Neural progenitor cell (in vitro differentiated cells): ENCODE data around the gene ACKR2. TPM values are rescaled to one million over a fixed set of nuclear protein-coding genes. Genes with fewer than 3 reads are reported as not detected.

Experiments
- DNase-seq: peaks from one replicate; pipeline ENCODE4 v3.0.0-alpha.2; 2016; ENCODE audit warnings: low spot score
- H2AFZ ChIP-seq: fragments of 200-600 bp; sonication (generic); replicated peaks from 2 replicates; pipeline ENCODE4 v1.6.1; 2016; ENCODE audit warnings: antibody characterized with exemption
- H3F3A ChIP-seq: fragments of 200-600 bp; sonication (generic); 2 replicates; pipeline ENCODE4 v1.6.1; 2016; ENCODE audit warnings: antibody characterized with exemption, low read depth
- H3K27ac ChIP-seq: fragments of 200-600 bp; sonication (generic); 2 replicates; pipeline ENCODE4 v1.5.1; 2016; ENCODE audit warnings: mild to moderate bottlenecking
- H3K27me3 ChIP-seq: fragments of 200-600 bp; sonication (generic); 2 replicates; pipeline ENCODE4 v1.6.1; 2016; ENCODE audit warnings: mild to moderate bottlenecking, moderate library complexity
- H3K36me3 ChIP-seq: fragments of 200-600 bp; sonication (generic); 2 replicates; pipeline ENCODE4 v1.5.1; 2016
- H3K4me1 ChIP-seq: fragments of 200-600 bp; sonication (generic); 2 replicates; pipeline ENCODE4 v1.6.1; 2016; ENCODE audit warnings: mixed run types
- H3K4me2 ChIP-seq: fragments of 200-600 bp; sonication (generic); 2 replicates; pipeline ENCODE4 v1.6.1; 2016
- H3K4me3 ChIP-seq: fragments of 200-600 bp; sonication (generic); 2 replicates; pipeline ENCODE4 v1.5.1; 2016
- H3K79me2 ChIP-seq: fragments of 200-600 bp; sonication (generic); 2 replicates; pipeline ENCODE4 v1.6.1; 2016; ENCODE audit warnings: low read depth
- H3K9ac ChIP-seq: fragments of 200-600 bp; sonication (generic); 2 replicates; pipeline ENCODE4 v1.6.1; 2016
- H3K9me3 ChIP-seq: fragments of 200-600 bp; sonication (generic); 2 replicates; pipeline ENCODE4 v1.5.1; 2016; ENCODE audit warnings: low read depth
- H4K20me1 ChIP-seq: fragments of 200-600 bp; sonication (generic); 2 replicates; pipeline ENCODE4 v1.6.1; 2016; ENCODE audit warnings: low read depth
- H3K27ac Mint-ChIP-seq: 3 replicates; pipeline ENCODE4 v1.8.0; 2021; ENCODE audit warnings: mixed read lengths
- H3K27me3 Mint-ChIP-seq: 2 replicates; pipeline ENCODE4 v1.8.0; 2022; ENCODE audit warnings: low read depth, mild to moderate bottlenecking, inconsistent platforms, moderate library complexity, mixed read lengths; ENCODE audit not compliant: insufficient read depth
- H3K36me3 Mint-ChIP-seq: 3 replicates; pipeline ENCODE4 v1.8.0; 2021; ENCODE audit warnings: mixed read lengths
- H3K4me1 Mint-ChIP-seq: 3 replicates; pipeline ENCODE4 v1.8.0; 2021; ENCODE audit warnings: mixed read lengths
- H3K4me3 Mint-ChIP-seq: 3 replicates; pipeline ENCODE4 v1.8.0; 2021; ENCODE audit warnings: mild to moderate bottlenecking, moderate library complexity, mixed read lengths
- H3K9me3 Mint-ChIP-seq: 3 replicates; pipeline ENCODE4 v1.8.0; 2020; ENCODE audit warnings: mixed read lengths
- EZH2 ChIP-seq: fragments of 200-600 bp; sonication (generic); IDR thresholded peaks from 2 replicates; pipeline ENCODE4 v1.6.1; 2017; ENCODE audit warnings: antibody characterized with exemption, mild to moderate bottlenecking, moderate library complexity
- EZH2phosphoT487 ChIP-seq: fragments of 200-600 bp; sonication (generic); IDR thresholded peaks from 2 replicates; pipeline ENCODE4 v1.6.1; 2017; ENCODE audit warnings: antibody characterized with exemption
- total RNA-seq: library from RNA; depleted of rRNA; stranded (reverse); fragments of >200 nt; gene quantifications from 2 replicates; pipeline ENCODE4 v1.2.3, GENCODE V29; 2015; ENCODE audit warnings: low replicate concordance
- TF ChIP-seq, protein P1 (sequence below): fragments of 200-600 bp; sonication (generic); IDR thresholded peaks from 2 replicates; pipeline ENCODE4 v1.5.1; 2017; ENCODE audit warnings: antibody characterized with exemption, mild to moderate bottlenecking

Gene ACKR2
- total RNA-seq, 1 donor from 2014 or later: not detected

DNA sequence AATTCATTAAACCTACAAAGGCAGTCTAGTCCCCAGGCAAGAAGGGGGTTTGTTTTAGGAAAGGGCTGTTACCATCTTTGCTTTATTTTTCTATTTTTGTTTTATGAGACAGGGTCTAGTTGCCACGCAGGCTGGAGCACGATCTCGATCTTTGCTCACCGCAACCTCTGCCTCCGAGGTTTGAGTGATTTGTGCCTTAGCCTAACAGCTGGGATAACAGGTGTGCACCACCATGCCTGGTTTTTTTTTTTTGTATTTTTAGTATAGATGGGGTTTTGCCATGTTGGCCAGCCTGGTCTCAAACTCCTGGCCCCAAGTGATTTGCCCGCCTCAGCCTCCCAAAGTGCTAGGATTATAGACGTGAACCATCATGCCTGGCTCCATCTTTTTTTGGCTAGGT lies 9.9 kb upstream of the ACKR2 start:
- H3K9me3 ChIP-seq: no peaks in the 10 kb centered on the region
- peaks cover 7% of the 10 kb centered on the region for H4K20me1 ChIP-seq
- H3K4me3 ChIP-seq: no peak overlapping the region
- H3K9ac ChIP-seq: no peak overlapping the region
- H3K4me1 ChIP-seq: peaks cover 12% of the 10 kb centered on the region
- H2AFZ ChIP-seq: no peak overlapping the region
- no peaks in the 10 kb centered on the region for H3K27me3 Mint-ChIP-seq
- H3K27ac ChIP-seq: no peak overlapping the region
- peaks cover 23% of the 10 kb centered on the region for H3K36me3 Mint-ChIP-seq
- H3K36me3 ChIP-seq: no peaks in the 10 kb centered on the region
- peaks cover 17% of the 10 kb centered on the region for H3K4me1 Mint-ChIP-seq
- no peak overlapping the region for H3K27ac Mint-ChIP-seq
- H3K4me3 Mint-ChIP-seq: no peak overlapping the region
- no peak for DNase-seq
- H3K9me3 Mint-ChIP-seq: peaks cover 2% of the 10 kb centered on the region
- H3K79me2 ChIP-seq: peaks cover 73% of the 10 kb centered on the region
- no peak overlapping the region for H3K4me2 ChIP-seq
- TF ChIP-seq, protein P1, sequence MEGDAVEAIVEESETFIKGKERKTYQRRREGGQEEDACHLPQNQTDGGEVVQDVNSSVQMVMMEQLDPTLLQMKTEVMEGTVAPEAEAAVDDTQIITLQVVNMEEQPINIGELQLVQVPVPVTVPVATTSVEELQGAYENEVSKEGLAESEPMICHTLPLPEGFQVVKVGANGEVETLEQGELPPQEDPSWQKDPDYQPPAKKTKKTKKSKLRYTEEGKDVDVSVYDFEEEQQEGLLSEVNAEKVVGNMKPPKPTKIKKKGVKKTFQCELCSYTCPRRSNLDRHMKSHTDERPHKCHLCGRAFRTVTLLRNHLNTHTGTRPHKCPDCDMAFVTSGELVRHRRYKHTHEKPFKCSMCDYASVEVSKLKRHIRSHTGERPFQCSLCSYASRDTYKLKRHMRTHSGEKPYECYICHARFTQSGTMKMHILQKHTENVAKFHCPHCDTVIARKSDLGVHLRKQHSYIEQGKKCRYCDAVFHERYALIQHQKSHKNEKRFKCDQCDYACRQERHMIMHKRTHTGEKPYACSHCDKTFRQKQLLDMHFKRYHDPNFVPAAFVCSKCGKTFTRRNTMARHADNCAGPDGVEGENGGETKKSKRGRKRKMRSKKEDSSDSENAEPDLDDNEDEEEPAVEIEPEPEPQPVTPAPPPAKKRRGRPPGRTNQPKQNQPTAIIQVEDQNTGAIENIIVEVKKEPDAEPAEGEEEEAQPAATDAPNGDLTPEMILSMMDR: no peak
- TF ChIP-seq EZH2 (no peak), EZH2phosphoT487 (no peak)
- H3F3A ChIP-seq: peaks cover 13% of the 10 kb centered on the region
- H3K27me3 ChIP-seq: no peaks in the 10 kb centered on the region

DNA sequence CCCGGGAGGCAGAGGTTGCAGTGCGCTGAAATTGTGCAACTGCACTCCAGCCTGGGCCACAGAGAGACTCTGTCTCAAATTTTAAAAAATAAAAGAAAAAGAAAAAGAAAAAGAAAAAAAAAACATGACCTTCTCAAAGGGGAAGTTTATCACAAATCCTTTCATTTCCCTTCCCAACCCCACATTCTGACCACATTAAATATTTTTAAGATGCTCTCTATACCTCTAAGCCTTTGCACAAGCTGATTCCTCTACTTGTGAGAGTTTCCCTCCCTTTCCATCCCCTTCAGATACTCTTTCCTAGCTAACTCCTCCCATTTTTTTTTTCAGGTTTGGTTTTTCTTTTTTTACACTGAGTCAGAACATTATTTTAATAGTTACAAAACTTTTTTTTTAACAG lies 9.0 kb upstream of the ACKR2 start:
- Histone ChIP-seq H3K27me3 (peaks cover 7% of the 10 kb centered on the region), H4K20me1 (peaks cover 7% of the 10 kb centered on the region), H3K79me2 (peaks cover 64% of the 10 kb centered on the region), H2AFZ (no peak overlapping the region), H3K4me2 (no peak overlapping the region), H3F3A (peaks cover 20% of the 10 kb centered on the region), H3K4me1 (peaks cover 18% of the 10 kb centered on the region), H3K36me3 (no peaks in the 10 kb centered on the region), H3K27ac (no peak overlapping the region), H3K4me3 (no peak overlapping the region), H3K9ac (no peak overlapping the region), H3K9me3 (no peaks in the 10 kb centered on the region)
- Mint-ChIP-seq H3K4me1 (peaks cover 22% of the 10 kb centered on the region), H3K36me3 (peaks cover 23% of the 10 kb centered on the region), H3K4me3 (no peak overlapping the region), H3K27ac (no peak overlapping the region), H3K27me3 (no peaks in the 10 kb centered on the region), H3K9me3 (peaks cover 2% of the 10 kb centered on the region)
- DNase-seq: no peak
- no peak for TF ChIP-seq EZH2phosphoT487
- TF ChIP-seq, protein P1: no peak
- TF ChIP-seq EZH2: no peak

DNA sequence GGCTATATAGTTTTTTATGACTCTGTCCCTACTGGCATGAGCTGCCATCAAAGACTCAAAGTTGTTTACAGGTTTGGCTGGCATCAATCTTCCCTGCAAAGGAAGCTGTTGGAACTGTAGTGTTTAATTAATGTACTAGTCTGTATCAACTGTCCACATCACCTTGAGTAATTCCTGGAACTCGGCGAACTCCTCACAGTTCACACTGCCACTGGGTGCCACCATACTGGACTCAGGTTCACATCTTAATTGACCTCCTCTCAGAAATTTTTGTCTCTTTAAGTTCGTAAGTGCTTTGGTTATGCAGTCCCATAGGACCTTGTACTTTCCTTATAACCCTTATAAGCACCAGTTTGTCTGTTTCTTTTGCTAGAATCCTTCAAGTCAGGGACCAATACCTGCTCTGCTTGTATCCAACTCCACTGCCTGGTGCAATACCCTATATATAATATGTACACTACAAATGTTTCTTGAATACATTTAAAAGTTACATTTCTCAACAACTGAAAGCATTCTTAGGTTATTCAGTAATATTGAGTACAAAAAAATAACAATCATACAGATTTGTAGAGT lies 8.1 kb upstream of the ACKR2 start:
- Histone ChIP-seq H3K4me1 (peaks cover 18% of the 10 kb centered on the region), H4K20me1 (peaks cover 7% of the 10 kb centered on the region), H3K4me3 (no peak overlapping the region), H2AFZ (no peak overlapping the region), H3K27me3 (peaks cover 15% of the 10 kb centered on the region), H3F3A (peaks cover 21% of the 10 kb centered on the region), H3K9me3 (no peaks in the 10 kb centered on the region), H3K36me3 (no peaks in the 10 kb centered on the region), H3K4me2 (no peak overlapping the region), H3K27ac (no peak overlapping the region), H3K9ac (no peak overlapping the region), H3K79me2 (peaks cover 55% of the 10 kb centered on the region)
- H3K36me3 Mint-ChIP-seq: peaks cover 19% of the 10 kb centered on the region
- no peak overlapping the region for H3K27ac Mint-ChIP-seq
- DNase-seq: no peak
- H3K9me3 Mint-ChIP-seq: peaks cover 2% of the 10 kb centered on the region
- no peak overlapping the region for H3K4me3 Mint-ChIP-seq
- TF ChIP-seq EZH2 (no peak), EZH2phosphoT487 (no peak)
- TF ChIP-seq, protein P1: no peak
- H3K4me1 Mint-ChIP-seq: peaks cover 29% of the 10 kb centered on the region
- H3K27me3 Mint-ChIP-seq: peaks cover 3% of the 10 kb centered on the region
